ENCODE measurements around the gene BCL11A. TPM values are rescaled to one million over a fixed set of nuclear protein-coding genes. Genes with fewer than 3 reads are reported as not detected.

Gene BCL11A
- total RNA-seq, 4 donors from 2014 or later, result 0.22 TPM; not detected in 3

GRCh38 chr2:60465736-60466135, 87.7 kb downstream of the BCL11A start:
- H3K4me1 ChIP-seq, result no peaks in the 10 kb centered on the region
- H3K27me3 ChIP-seq, result no peaks in the 10 kb centered on the region
- H3K9me3 ChIP-seq, result no peaks in the 10 kb centered on the region
- H3K36me3 ChIP-seq, result no peaks in the 10 kb centered on the region
- DNase-seq (ENCODE audit: low spot score in 2 of 2), result no peak
- TF ChIP-seq POLR2A (IDR thresholded peaks at IDR 0.05), result no peak
- no peak for TF ChIP-seq EP300 (IDR thresholded peaks at IDR 0.05)
- no peak for TF ChIP-seq CTCF (IDR thresholded peaks at IDR 0.05)
- no peak overlapping the region for H3K27ac ChIP-seq
- no peak overlapping the region for H3K4me3 ChIP-seq
- 73 to 87% methylated on average over 4 of the region's 4 CpGs for WGBS, 2 donors

- 11 to 13% methylated on average over 6 of the region's 6 CpGs for WGBS, 2 donors
- H3K4me1 ChIP-seq, result no peaks in the 10 kb centered on the region
- no peak overlapping the region for H3K4me3 ChIP-seq
- DNase-seq (ENCODE audit: low spot score in 2 of 2), result no peak
- no peaks in the 10 kb centered on the region for H3K27me3 ChIP-seq
- H3K9me3 ChIP-seq, result no peaks in the 10 kb centered on the region
- H3K27ac ChIP-seq, result no peak overlapping the region
- H3K36me3 ChIP-seq, result no peaks in the 10 kb centered on the region
- no peak for TF ChIP-seq EP300 (IDR thresholded peaks at IDR 0.05)
- no peak for TF ChIP-seq CTCF (IDR thresholded peaks at IDR 0.05)
These were observed 90.2 kb downstream of the BCL11A start for GRCh38 chr2:60463249-60463648.

- Histone ChIP-seq H3K27me3 (no peaks in the 10 kb centered on the region), H3K36me3 (no peaks in the 10 kb centered on the region), H3K4me3 (no peak overlapping the region), H3K9me3 (no peaks in the 10 kb centered on the region), H3K4me1 (no peaks in the 10 kb centered on the region), H3K27ac (no peak overlapping the region)
- WGBS, 2 donors, result 97% methylated on average over 33 to 47 of the region's 47 CpGs
- no peak for DNase-seq (ENCODE audit: low spot score in 2 of 2)
- TF ChIP-seq EP300 (IDR thresholded peaks at IDR 0.05) (no peak), CTCF (IDR thresholded peaks at IDR 0.05) (no peak), POLR2A (IDR thresholded peaks at IDR 0.05) (no peak)
These were observed 91.9 kb downstream of the BCL11A start for GRCh38 chr2:60461421-60462108.

GRCh38 chr2:60460577-60461420, 92.7 kb downstream of the BCL11A start:
- H3K4me1 ChIP-seq, result no peaks in the 10 kb centered on the region
- H3K9me3 ChIP-seq, result no peaks in the 10 kb centered on the region
- DNase-seq (ENCODE audit: low spot score in 2 of 2), result no peak
- H3K27ac ChIP-seq, result no peak overlapping the region
- WGBS, 2 donors, result 96% methylated on average over 60 to 76 of the region's 76 CpGs
- TF ChIP-seq CTCF (IDR thresholded peaks at IDR 0.05), result no peak
- TF ChIP-seq POLR2A (IDR thresholded peaks at IDR 0.05), result no peak
- TF ChIP-seq EP300 (IDR thresholded peaks at IDR 0.05), result no peak
- no peaks in the 10 kb centered on the region for H3K36me3 ChIP-seq
- no peak overlapping the region for H3K4me3 ChIP-seq
- no peaks in the 10 kb centered on the region for H3K27me3 ChIP-seq

- Histone ChIP-seq H3K4me1 (no peaks in the 10 kb centered on the region), H3K27me3 (no peaks in the 10 kb centered on the region), H3K4me3 (no peak overlapping the region), H3K36me3 (no peaks in the 10 kb centered on the region), H3K9me3 (no peaks in the 10 kb centered on the region), H3K27ac (no peak overlapping the region)
- no peak for TF ChIP-seq POLR2A (IDR thresholded peaks at IDR 0.05)
- TF ChIP-seq EP300 (IDR thresholded peaks at IDR 0.05), result no peak
- no peak for TF ChIP-seq CTCF (IDR thresholded peaks at IDR 0.05)
- no peak for DNase-seq (ENCODE audit: low spot score in 2 of 2)
- 60 to 64% methylated on average over 5 of the region's 5 CpGs for WGBS, 2 donors
These were observed 93.6 kb downstream of the BCL11A start for GRCh38 chr2:60459851-60460250.
